PC-3 (cell line): ENCODE results near the gene CDC20B. TPM values are rescaled to one million over a fixed set of nuclear protein-coding genes. Genes with fewer than 3 reads are reported as not detected.

Experiments used
- ATAC-seq: fragments of 200-7000 bp; cut with Tn5 transposase; 2 replicates; pipeline ENCODE4 v1.9.1; 2020; ENCODE audit warnings: mild to moderate bottlenecking, moderate library complexity
- BruUV-seq: library from RNA; stranded (reverse); fragments of 400-500 nt; replicated peaks from 2 replicates; lab custom pipeline; 2021; lab: Mats Ljungman, UMichigan
- CTCF ChIA-PET: fragments of 300-600 bp; sonication (Branson Sonifier 250); formaldehyde crosslinking; loops from one replicate; lab custom pipeline; 2022; ENCODE audit warnings: antibody characterized with exemption; lab: Charles Lee
- POLR2A ChIA-PET: fragments of 300-600 bp; sonication (Branson Sonifier 250); formaldehyde crosslinking; loops from one replicate; lab custom pipeline; 2022; ENCODE audit warnings: antibody characterized with exemption; ENCODE audit not compliant: unreplicated experiment; lab: Charles Lee
- DNase-seq: peaks from one replicate; pipeline ENCODE4 v3.0.0-alpha.2; 2015
- H2AFZ ChIP-seq: fragments of 300-600 bp; sonication (generic); 2 replicates; pipeline ENCODE4 v1.6.0; 2016; ENCODE audit warnings: antibody characterized with exemption, low read length
- H3F3A ChIP-seq: fragments of 300-600 bp; sonication (generic); one replicate; pipeline ENCODE4 v1.6.0; 2017; ENCODE audit warnings: antibody characterized with exemption, low read length, control low read depth, mild to moderate bottlenecking; ENCODE audit not compliant: unreplicated experiment
- H3K27ac ChIP-seq: fragments of 300-600 bp; sonication (generic); 2 replicates; pipeline ENCODE4 v1.5.1; 2016; ENCODE audit warnings: mild to moderate bottlenecking, low read length
- H3K27me3 ChIP-seq: fragments of 300-600 bp; sonication (generic); 2 replicates; pipeline ENCODE4 v1.6.1; 2016; ENCODE audit warnings: low read length, mixed read lengths
- H3K36me3 ChIP-seq: fragments of 300-600 bp; sonication (generic); 2 replicates; pipeline ENCODE4 v1.6.1; 2016; ENCODE audit warnings: low read depth, mixed run types, low read length, mixed read lengths
- H3K4me1 ChIP-seq: fragments of 300-600 bp; sonication (generic); 2 replicates; pipeline ENCODE4 v1.5.1; 2016; ENCODE audit warnings: low read length; ENCODE audit not compliant: insufficient read depth
- H3K4me2 ChIP-seq: fragments of 300-600 bp; sonication (generic); 2 replicates; pipeline ENCODE4 v1.6.0; 2016; ENCODE audit warnings: low read length
- H3K4me3 ChIP-seq: fragments of 300-600 bp; sonication (generic); 2 replicates; pipeline ENCODE4 v1.5.1; 2016; ENCODE audit warnings: mild to moderate bottlenecking, low read length, mixed read lengths
- H3K79me2 ChIP-seq: fragments of 300-600 bp; sonication (generic); 2 replicates; pipeline ENCODE4 v1.6.1; 2017; ENCODE audit warnings: low read length, mixed read lengths
- H3K9ac ChIP-seq: fragments of 300-600 bp; sonication (generic); 2 replicates; pipeline ENCODE4 v1.6.0; 2016; ENCODE audit warnings: mild to moderate bottlenecking, low read length
- H3K9me2 ChIP-seq: fragments of 300-600 bp; sonication (generic); replicated peaks from 2 replicates; pipeline ENCODE4 v1.6.1; 2016; ENCODE audit warnings: mixed run types, low read length, mixed read lengths
- H3K9me3 ChIP-seq: fragments of 300-600 bp; sonication (generic); 2 replicates; pipeline ENCODE4 v1.6.1; 2016; ENCODE audit warnings: low read length, mixed read lengths
- H4K20me1 ChIP-seq: fragments of 300-600 bp; sonication (generic); 2 replicates; pipeline ENCODE4 v1.6.1; 2016; ENCODE audit warnings: low read length, mixed read lengths
- EZH2 ChIP-seq: fragments of 300-600 bp; sonication (generic); IDR thresholded peaks from one replicate; pipeline ENCODE4 v1.6.1; 2017; ENCODE audit warnings: antibody characterized with exemption, mild to moderate bottlenecking, low read length; ENCODE audit not compliant: unreplicated experiment
- EZH2phosphoT487 ChIP-seq: fragments of 300-600 bp; sonication (generic); IDR thresholded peaks from 2 replicates; pipeline ENCODE4 v1.6.1; 2018; ENCODE audit warnings: mild to moderate bottlenecking, antibody characterized with exemption, low read length, borderline replicate concordance
- intact Hi-C: fragments of 100-400 bp; cut with micrococcal nuclease; formaldehyde crosslinking; loops from 2 replicates; pipeline ENCODE4 v1.9.0; 2023
- total RNA-seq: library from RNA; depleted of rRNA; stranded (reverse); fragments of >200 nt; gene quantifications from 2 replicates; pipeline ENCODE4 v1.2.3, GENCODE V29; 2014
- TF ChIP-seq, protein P1 (sequence below): fragments of 300-600 bp; sonication (generic); conservative IDR thresholded peaks from 2 replicates; pipeline ENCODE4 v1.5.1; 2017; ENCODE audit warnings: antibody characterized with exemption, low read depth, mild to moderate bottlenecking, low read length

Gene CDC20B
- total RNA-seq, 1 experiment from 2014 or later = not detected

DNA sequence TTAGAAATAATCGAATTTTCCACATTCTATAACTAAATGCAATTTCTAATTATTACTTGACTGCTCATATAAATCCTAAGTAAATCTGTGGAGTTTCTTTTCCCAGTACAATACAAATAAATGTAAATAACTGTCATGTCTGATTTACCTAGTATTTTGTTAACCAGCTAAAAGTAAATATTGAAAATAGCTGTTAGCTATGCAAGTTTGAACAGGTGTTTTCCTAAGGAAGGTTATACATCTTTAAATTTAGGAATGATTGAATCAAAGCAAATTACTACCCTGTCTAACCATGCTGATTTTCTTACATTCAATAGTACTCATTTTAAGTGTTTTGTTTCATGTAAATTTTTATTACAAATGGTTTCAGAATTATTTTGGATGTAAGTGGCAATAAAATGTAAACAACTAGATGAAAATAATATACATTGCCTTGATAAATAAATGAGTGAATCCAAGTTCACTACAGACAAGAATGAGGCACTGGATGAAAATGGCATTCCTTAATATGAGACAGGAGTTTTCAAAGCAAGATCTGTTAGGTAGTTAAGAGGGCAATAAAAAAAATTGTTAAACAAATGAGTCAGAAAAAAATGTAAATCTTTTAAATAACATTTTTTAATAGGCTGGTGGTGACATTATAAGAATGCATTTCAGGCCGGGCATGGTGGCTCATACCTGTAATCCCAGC lies 38.4 kb upstream of the CDC20B start:
- peak; percentile 44 for DNase-seq
- BruUV-seq = no TSS peak
- Histone ChIP-seq H3K9me3 (no peaks in the 10 kb centered on the region), H3K27ac (no peak overlapping the region), H3F3A (no peaks in the 10 kb centered on the region), H3K9ac (no peak overlapping the region), H3K4me2 (no peak overlapping the region), H4K20me1 (no peaks in the 10 kb centered on the region), H3K4me3 (no peak overlapping the region), H2AFZ (no peak overlapping the region), H3K79me2 (no peaks in the 10 kb centered on the region), H3K36me3 (no peaks in the 10 kb centered on the region), H3K27me3 (no peaks in the 10 kb centered on the region), H3K9me2 (no peaks in the 10 kb centered on the region), H3K4me1 (peaks cover 5% of the 10 kb centered on the region; the same call in 1 of the 2 replicates)
- ChIA-PET CTCF (interaction anchor here (0.6 to 0.8 kb wide), 3 partner anchors 22 to 969 kb away, joined by 4 to 6 read pairs (median 5); no protein-coding TSS in a partner anchor), POLR2A (no interaction called here)
- intact Hi-C loops = no loop called here
- peak; percentile 73 for ATAC-seq
- no peak for TF ChIP-seq EZH2phosphoT487
- TF ChIP-seq, protein P1, sequence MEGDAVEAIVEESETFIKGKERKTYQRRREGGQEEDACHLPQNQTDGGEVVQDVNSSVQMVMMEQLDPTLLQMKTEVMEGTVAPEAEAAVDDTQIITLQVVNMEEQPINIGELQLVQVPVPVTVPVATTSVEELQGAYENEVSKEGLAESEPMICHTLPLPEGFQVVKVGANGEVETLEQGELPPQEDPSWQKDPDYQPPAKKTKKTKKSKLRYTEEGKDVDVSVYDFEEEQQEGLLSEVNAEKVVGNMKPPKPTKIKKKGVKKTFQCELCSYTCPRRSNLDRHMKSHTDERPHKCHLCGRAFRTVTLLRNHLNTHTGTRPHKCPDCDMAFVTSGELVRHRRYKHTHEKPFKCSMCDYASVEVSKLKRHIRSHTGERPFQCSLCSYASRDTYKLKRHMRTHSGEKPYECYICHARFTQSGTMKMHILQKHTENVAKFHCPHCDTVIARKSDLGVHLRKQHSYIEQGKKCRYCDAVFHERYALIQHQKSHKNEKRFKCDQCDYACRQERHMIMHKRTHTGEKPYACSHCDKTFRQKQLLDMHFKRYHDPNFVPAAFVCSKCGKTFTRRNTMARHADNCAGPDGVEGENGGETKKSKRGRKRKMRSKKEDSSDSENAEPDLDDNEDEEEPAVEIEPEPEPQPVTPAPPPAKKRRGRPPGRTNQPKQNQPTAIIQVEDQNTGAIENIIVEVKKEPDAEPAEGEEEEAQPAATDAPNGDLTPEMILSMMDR = no peak
- no peak for TF ChIP-seq EZH2

DNA sequence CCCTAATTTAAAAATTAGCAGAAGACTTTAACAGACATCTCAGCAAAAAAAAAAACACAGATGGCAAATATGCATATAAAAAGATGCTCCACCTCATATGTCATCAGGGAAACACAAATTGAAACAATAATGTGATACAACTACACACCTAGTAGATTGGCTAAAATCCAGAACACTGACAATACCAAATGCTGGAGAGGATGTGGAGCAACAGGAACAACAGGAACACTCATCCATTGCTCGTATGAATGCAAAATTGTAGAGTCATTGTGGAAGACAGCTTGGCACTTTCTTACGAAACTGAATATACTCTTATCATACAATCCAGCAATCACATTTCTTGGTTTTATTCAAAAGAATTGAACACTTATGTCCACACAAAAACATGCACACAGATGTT lies 32.0 kb upstream of the CDC20B start:
- Histone ChIP-seq H3K27me3 (no peaks in the 10 kb centered on the region), H3K27ac (no peak overlapping the region), H3K9ac (no peak overlapping the region), H3F3A (no peaks in the 10 kb centered on the region), H3K4me3 (no peak overlapping the region), H3K36me3 (no peaks in the 10 kb centered on the region), H2AFZ (no peak overlapping the region), H3K9me2 (no peaks in the 10 kb centered on the region), H4K20me1 (no peaks in the 10 kb centered on the region), H3K4me2 (no peak overlapping the region), H3K79me2 (no peaks in the 10 kb centered on the region), H3K4me1 (no peaks in the 10 kb centered on the region), H3K9me3 (no peaks in the 10 kb centered on the region)
- intact Hi-C loops = no loop called here
- CTCF ChIA-PET = no interaction called here
- no TSS peak for BruUV-seq
- DNase-seq (peak; percentile 20), ATAC-seq (no peak)
- POLR2A ChIA-PET = no interaction called here
- TF ChIP-seq, protein P1 = no peak
- TF ChIP-seq EZH2 (no peak), EZH2phosphoT487 (no peak)

DNA sequence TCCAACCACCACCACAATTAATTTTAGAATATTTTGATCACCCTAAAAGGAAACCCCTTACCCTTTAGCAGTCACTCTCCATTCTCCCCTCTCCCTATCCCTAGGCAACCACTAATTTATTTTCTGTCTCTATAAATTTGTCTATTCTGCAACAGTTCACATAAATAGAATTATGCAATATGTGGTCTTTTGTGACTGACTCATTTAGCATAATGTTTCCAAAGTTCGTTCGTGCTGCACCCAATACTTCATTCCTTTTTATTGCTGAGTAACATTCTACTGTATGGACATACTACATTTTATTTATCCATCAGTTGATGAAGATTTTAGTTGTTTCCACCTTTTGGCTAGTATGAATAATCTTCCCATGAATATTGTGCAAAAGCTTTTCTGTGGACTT lies 18.2 kb upstream of the CDC20B start:
- no peak overlapping the region for H3K4me3 ChIP-seq
- intact Hi-C loops = no loop called here
- no peak overlapping the region for H3K27ac ChIP-seq
- no peaks in the 10 kb centered on the region for H3K27me3 ChIP-seq
- ATAC-seq (no peak), DNase-seq (peak; percentile 12)
- no peaks in the 10 kb centered on the region for H3F3A ChIP-seq
- no peaks in the 10 kb centered on the region for H4K20me1 ChIP-seq
- H3K4me1 ChIP-seq = peaks cover 13% of the 10 kb centered on the region
- POLR2A ChIA-PET = no interaction called here
- no TSS peak for BruUV-seq
- H3K9ac ChIP-seq = no peak overlapping the region
- no peaks in the 10 kb centered on the region for H3K9me3 ChIP-seq
- no peaks in the 10 kb centered on the region for H3K79me2 ChIP-seq
- H3K4me2 ChIP-seq = no peak overlapping the region
- H2AFZ ChIP-seq = no peak overlapping the region
- TF ChIP-seq EZH2 = no peak
- no peak for TF ChIP-seq EZH2phosphoT487
- TF ChIP-seq, protein P1 = no peak
- H3K36me3 ChIP-seq = no peaks in the 10 kb centered on the region
- no peaks in the 10 kb centered on the region for H3K9me2 ChIP-seq
- CTCF ChIA-PET = no interaction called here
